K562 (cell line): ENCODE data around the gene COL5A3. TPM values are rescaled to one million over a fixed set of nuclear protein-coding genes. Genes with fewer than 3 reads are reported as not detected.

Source experiments
- CBFA2T3 ChIP-seq: fragments of 450-650 bp; IDR thresholded peaks from 2 replicates; pipeline ENCODE4 v1.6.1; 2017
- E2F1 ChIP-seq: sonication (generic); formaldehyde crosslinking; IDR thresholded peaks from 2 replicates; pipeline ENCODE4 v1.8.1; 2023; ENCODE audit warnings: mild to moderate bottlenecking, missing genetic modification reagents, moderate library complexity
- ESRRB ChIP-seq: fragments of 250-450 bp; sonication (Bioruptor Pico); IDR thresholded peaks from 2 replicates; pipeline ENCODE4 v1.5.0; 2020; ENCODE audit warnings: mild to moderate bottlenecking, moderate library complexity, borderline replicate concordance
- FOXM1 ChIP-seq, 2 experiments: fragments of 450-650 bp in 1 of 2; sonication (generic) in 1 of 2; formaldehyde crosslinking in 1 of 2; IDR thresholded peaks; 2 replicates each; pipeline versions ENCODE4 v1.6.1 to v1.9.0; 2017 to 2022; ENCODE audit warnings: low read depth in 2 of 2, mild to moderate bottlenecking in 2 of 2, missing genetic modification reagents in 1 of 2, moderate library complexity in 1 of 2
- GATAD2B ChIP-seq: fragments of 450-650 bp; IDR thresholded peaks from 2 replicates; pipeline ENCODE4 v1.6.1; 2017; ENCODE audit warnings: mild to moderate bottlenecking, borderline replicate concordance
- GTF2F1 ChIP-seq: IDR thresholded peaks from 2 replicates; pipeline ENCODE4 v1.6.1; 2011; ENCODE audit warnings: low read depth, low read length, improper control_type of control experiment
- MAFK ChIP-seq: IDR thresholded peaks from 2 replicates; pipeline ENCODE4 v1.6.1; 2011; ENCODE audit warnings: low read length, improper control_type of control experiment
- MBD2 ChIP-seq: sonication (generic); IDR thresholded peaks from 2 replicates; pipeline ENCODE4 v1.6.1; 2016; ENCODE audit warnings: low read depth, borderline replicate concordance
- MYC ChIP-seq, 2 experiments: fragments of 250-450 bp in 1 of 2; sonication (Bioruptor Pico) in 1 of 2; IDR thresholded peaks; 2 replicates each; pipeline versions ENCODE4 v1.5.1 to v1.6.1; 2012 to 2021; ENCODE audit warnings: low read depth in 2 of 2, borderline replicate concordance in 1 of 2, improper control_type of control experiment in 1 of 2, low read length in 1 of 2, mild to moderate bottlenecking in 1 of 2, moderate library complexity in 1 of 2
- NFATC3 ChIP-seq: fragments of 450-650 bp; IDR thresholded peaks from 2 replicates; pipeline ENCODE4 v1.6.1; 2017; ENCODE audit warnings: mild to moderate bottlenecking
- NUFIP1 ChIP-seq: fragments of 450-650 bp; IDR thresholded peaks from 2 replicates; pipeline ENCODE4 v1.6.1; 2018; ENCODE audit not compliant: partially characterized antibody
- PHB ChIP-seq: fragments of 250-450 bp; sonication (Bioruptor Pico); IDR thresholded peaks from 2 replicates; pipeline ENCODE4 v1.5.0; 2021
- POLR2G ChIP-seq: fragments of 200-400 bp; formaldehyde crosslinking; IDR thresholded peaks from 2 replicates; pipeline ENCODE4 v1.6.1; 2017; ENCODE audit warnings: low read depth, mild to moderate bottlenecking, antibody characterized with exemption, low read length, moderate library complexity
- POLR3A ChIP-seq: IDR thresholded peaks from 2 replicates; pipeline ENCODE4 v1.6.1; 2011; ENCODE audit warnings: borderline replicate concordance, mild to moderate bottlenecking, moderate library complexity; ENCODE audit not compliant: insufficient read length, insufficient read depth; ENCODE audit errors: extremely low read depth
- PURB ChIP-seq: sonication (generic); formaldehyde crosslinking; IDR thresholded peaks from 2 replicates; pipeline ENCODE4 v1.9.0; 2021; ENCODE audit warnings: low read depth, mild to moderate bottlenecking, missing genetic modification reagents
- RBM17 ChIP-seq: fragments of 200-400 bp; formaldehyde crosslinking; IDR thresholded peaks from 2 replicates; pipeline ENCODE4 v1.6.1; 2017; ENCODE audit warnings: low read depth, mild to moderate bottlenecking, low read length, borderline replicate concordance
- STAT6 ChIP-seq: sonication (generic); formaldehyde crosslinking; IDR thresholded peaks from 2 replicates; pipeline ENCODE4 v1.8.1; 2023; ENCODE audit warnings: mild to moderate bottlenecking, missing genetic modification reagents
- TAL1 ChIP-seq: fragments of 450-650 bp; IDR thresholded peaks from 2 replicates; pipeline ENCODE4 v1.6.1; 2016; ENCODE audit warnings: mild to moderate bottlenecking
- TCF3 ChIP-seq: sonication (generic); formaldehyde crosslinking; IDR thresholded peaks from 2 replicates; pipeline ENCODE4 v1.4.0; 2020; ENCODE audit warnings: mild to moderate bottlenecking, missing genetic modification reagents
- XRCC4 ChIP-seq: IDR thresholded peaks from one replicate; pipeline ENCODE4 v1.6.1; 2011; ENCODE audit not compliant: insufficient read depth, insufficient read length; ENCODE audit errors: extremely low read depth
- ZNF518B ChIP-seq: fragments of 250-450 bp; sonication (Bioruptor Pico); IDR thresholded peaks from 2 replicates; pipeline ENCODE4 v1.5.0; 2021; ENCODE audit warnings: mild to moderate bottlenecking, moderate library complexity
- polyA plus RNA-seq, 8 experiments: library from polyadenylated mRNA; depleted of rRNA in 4 of 8; stranded (reverse) in 5 of 8; unstranded in 3 of 8; fragments of >200 nt; fragmentation: Nextera tagmentation in 2 of 8; fragmentation: Illumina TruSeq in 1 of 8; extraction: Ambion mirVana in 2 of 8; extraction: Trizol in 1 of 8; gene quantifications; 2 replicates each; pipeline versions ENCODE4 v1.2.1 to v1.2.3, GENCODE V29; 2011 to 2014; ENCODE audit warnings: inconsistent platforms in 1 of 8, missing spikeins in 1 of 8
- total RNA-seq, 7 experiments: library from RNA; depleted of rRNA in 6 of 7; stranded (reverse); fragments of >200 nt in 6 of 7; fragmentation: Illumina TruSeq in 2 of 7; extraction: Trizol in 2 of 7; gene quantifications; 2 replicates each; pipeline versions ENCODE4 v1.2.1 to v1.2.3, GENCODE V29; 2011 to 2021; ENCODE audit warnings: low replicate concordance in 1 of 7

Gene COL5A3
- total and polyA plus RNA-seq, 9 of the 15 experiments (the other 6 are each of a cell fraction or from before 2014, with no cell fraction given), result 0.01 to 0.02 TPM; not detected in 7

GRCh38 chr19:9934132-9934950 is 76.0 kb downstream of the COL5A3 start (continued):
- 0 out of 2 replicates have a peak, but pooled peaks have one; percentile 32 for TF ChIP-seq GATAD2B
- TF ChIP-seq POLR2G, result no peak
- no peak for TF ChIP-seq RBM17
- TF ChIP-seq NFATC3, result no peak
- TF ChIP-seq NUFIP1, result no peak
- no peak for TF ChIP-seq POLR3A
- TF ChIP-seq STAT6 (CRISPR knock-in tag), result no peak
- no peak for TF ChIP-seq PHB
- no peak for TF ChIP-seq MAFK
- no peak for TF ChIP-seq ZNF518B (CRISPR knock-in tag)
- TF ChIP-seq E2F1 (CRISPR knock-in tag), result no peak
- TF ChIP-seq XRCC4, result no peak
- TF ChIP-seq TCF3 (CRISPR knock-in tag), result no peak
- TF ChIP-seq ESRRB (CRISPR knock-in tag), result no peak
- no peak for TF ChIP-seq FOXM1 (IDR thresholded peaks at IDR 0.05; ENCODE audit: low read depth)
- TF ChIP-seq FOXM1 (CRISPR knock-in tag; IDR thresholded peaks at IDR 0.05; ENCODE audit: low read depth), result no peak
- no peak for TF ChIP-seq PURB (CRISPR knock-in tag)
- TF ChIP-seq CBFA2T3, result no peak
- TF ChIP-seq TAL1, result no peak
- no peak for TF ChIP-seq MBD2
- TF ChIP-seq GTF2F1, result no peak
- 0 out of 2 replicates have a peak, but pooled peaks have one; percentile 19 for TF ChIP-seq MYC (IDR thresholded peaks at IDR 0.05; ENCODE audit: low read depth, low read length)
- no peak for TF ChIP-seq MYC (CRISPR knock-in tag; IDR thresholded peaks at IDR 0.05; ENCODE audit: borderline replicate concordance, low read depth)
